NB4 (cell line): ENCODE results near the gene UBA1.

Source experiments
- POLR2A ChIP-seq: IDR thresholded peaks from 2 replicates; pipeline ENCODE4 v1.6.1; 2011; ENCODE audit warnings: mild to moderate bottlenecking; ENCODE audit not compliant: insufficient read length; ENCODE audit errors: extremely low read depth
- TF ChIP-seq, protein P1 (sequence below): IDR thresholded peaks from one replicate; pipeline ENCODE4 v1.5.1; 2012; ENCODE audit warnings: low read depth, low read length
- TF ChIP-seq, protein P2 (sequence below): IDR thresholded peaks from 2 replicates; pipeline ENCODE4 v1.6.1; 2011; ENCODE audit warnings: low read depth, low read length

DNA sequence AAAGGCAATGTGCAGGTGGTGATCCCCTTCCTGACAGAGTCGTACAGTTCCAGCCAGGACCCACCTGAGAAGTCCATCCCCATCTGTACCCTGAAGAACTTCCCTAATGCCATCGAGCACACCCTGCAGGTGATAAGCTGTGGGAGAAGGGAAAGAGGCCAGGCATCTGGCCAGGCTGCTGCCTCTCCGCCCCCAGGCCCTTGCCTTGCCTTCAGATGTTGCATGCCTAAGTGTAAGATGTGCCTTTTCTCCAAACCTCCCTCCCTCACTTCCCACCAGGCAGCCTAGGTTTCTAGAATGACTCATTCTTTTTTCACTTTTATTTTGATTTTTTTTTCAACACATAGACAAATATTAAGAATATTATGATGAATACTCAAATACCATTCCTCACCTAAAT lies 12.7 kb downstream of the UBA1 start:
- no peak for TF ChIP-seq POLR2A
- TF ChIP-seq, protein P1, sequence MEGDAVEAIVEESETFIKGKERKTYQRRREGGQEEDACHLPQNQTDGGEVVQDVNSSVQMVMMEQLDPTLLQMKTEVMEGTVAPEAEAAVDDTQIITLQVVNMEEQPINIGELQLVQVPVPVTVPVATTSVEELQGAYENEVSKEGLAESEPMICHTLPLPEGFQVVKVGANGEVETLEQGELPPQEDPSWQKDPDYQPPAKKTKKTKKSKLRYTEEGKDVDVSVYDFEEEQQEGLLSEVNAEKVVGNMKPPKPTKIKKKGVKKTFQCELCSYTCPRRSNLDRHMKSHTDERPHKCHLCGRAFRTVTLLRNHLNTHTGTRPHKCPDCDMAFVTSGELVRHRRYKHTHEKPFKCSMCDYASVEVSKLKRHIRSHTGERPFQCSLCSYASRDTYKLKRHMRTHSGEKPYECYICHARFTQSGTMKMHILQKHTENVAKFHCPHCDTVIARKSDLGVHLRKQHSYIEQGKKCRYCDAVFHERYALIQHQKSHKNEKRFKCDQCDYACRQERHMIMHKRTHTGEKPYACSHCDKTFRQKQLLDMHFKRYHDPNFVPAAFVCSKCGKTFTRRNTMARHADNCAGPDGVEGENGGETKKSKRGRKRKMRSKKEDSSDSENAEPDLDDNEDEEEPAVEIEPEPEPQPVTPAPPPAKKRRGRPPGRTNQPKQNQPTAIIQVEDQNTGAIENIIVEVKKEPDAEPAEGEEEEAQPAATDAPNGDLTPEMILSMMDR: no peak
- TF ChIP-seq, protein P2, sequence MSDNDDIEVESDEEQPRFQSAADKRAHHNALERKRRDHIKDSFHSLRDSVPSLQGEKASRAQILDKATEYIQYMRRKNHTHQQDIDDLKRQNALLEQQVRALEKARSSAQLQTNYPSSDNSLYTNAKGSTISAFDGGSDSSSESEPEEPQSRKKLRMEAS: no peak
